ENCODE measurements around the gene FRMPD4.

FRMPD4 gene

DNA sequence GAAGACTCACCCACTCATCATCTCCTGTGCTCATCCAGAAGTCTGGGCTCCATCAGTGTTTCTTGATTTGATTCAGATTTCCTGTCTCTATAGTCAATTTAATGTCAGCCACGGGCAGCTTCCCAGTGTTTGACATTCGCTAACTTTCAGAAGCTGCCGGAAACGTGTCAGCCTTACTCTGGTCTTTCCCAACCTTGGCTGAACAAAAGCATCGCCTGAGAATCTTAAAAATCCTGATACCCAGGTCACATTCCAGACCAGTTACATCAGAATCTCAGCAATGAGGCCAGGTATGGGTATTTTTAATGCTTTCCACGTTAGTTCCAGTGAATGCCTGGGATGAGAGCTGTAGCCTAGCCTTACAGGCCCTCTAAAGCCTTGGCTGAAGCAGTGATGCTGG is 233.8 kb downstream of the FRMPD4 start:
- peaks cover 13% of the 10 kb centered on the region for H3K4me1 ChIP-seq (ENCODE audit: control insufficient read depth, insufficient read depth, low read length)
- no peaks in the 10 kb centered on the region for H3K36me3 ChIP-seq (ENCODE audit: control insufficient read depth, insufficient read depth, low read length, severe bottlenecking)
- no peaks in the 10 kb centered on the region for H3K9me3 ChIP-seq (ENCODE audit: control insufficient read depth, low read length)
- H3K27me3 ChIP-seq (replicated peaks; ENCODE audit: control insufficient read depth, insufficient read depth, low read length) = peaks cover 3% of the 10 kb centered on the region
- no peak overlapping the region for H3K4me3 ChIP-seq (ENCODE audit: low read length)
- H3K9ac ChIP-seq (ENCODE audit: low read length) = no peak overlapping the region
- DNase-seq (ENCODE audit: low read depth) = peak; percentile 47

DNA sequence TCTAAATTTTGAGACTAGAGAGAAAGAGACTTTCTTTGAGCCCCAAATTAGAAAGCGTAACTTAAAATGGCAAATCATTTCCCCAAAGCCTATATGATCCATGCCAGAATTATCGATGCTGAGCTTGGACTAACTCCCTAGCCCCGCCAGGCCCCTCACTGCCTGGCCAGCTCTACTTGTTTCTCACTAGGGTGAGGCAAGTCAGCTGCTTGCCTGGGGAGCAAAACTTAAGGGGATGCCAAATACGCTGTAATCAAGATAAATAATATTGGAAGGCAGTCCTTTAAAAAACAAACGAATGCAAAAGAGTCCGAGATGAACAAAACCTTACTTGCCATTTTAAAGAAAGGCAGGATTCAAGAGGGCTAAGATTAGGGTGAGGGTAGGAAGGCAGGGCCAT is 236.0 kb downstream of the FRMPD4 start:
- H3K9me3 ChIP-seq (ENCODE audit: control insufficient read depth, low read length) = no peaks in the 10 kb centered on the region
- DNase-seq (ENCODE audit: low read depth) = no peak
- H3K4me3 ChIP-seq (ENCODE audit: low read length) = no peak overlapping the region
- H3K4me1 ChIP-seq (ENCODE audit: control insufficient read depth, insufficient read depth, low read length) = peaks cover 21% of the 10 kb centered on the region
- H3K36me3 ChIP-seq (ENCODE audit: control insufficient read depth, insufficient read depth, low read length, severe bottlenecking) = no peaks in the 10 kb centered on the region
- H3K9ac ChIP-seq (ENCODE audit: low read length) = no peak overlapping the region
- no peaks in the 10 kb centered on the region for H3K27me3 ChIP-seq (replicated peaks; ENCODE audit: control insufficient read depth, insufficient read depth, low read length)

DNA sequence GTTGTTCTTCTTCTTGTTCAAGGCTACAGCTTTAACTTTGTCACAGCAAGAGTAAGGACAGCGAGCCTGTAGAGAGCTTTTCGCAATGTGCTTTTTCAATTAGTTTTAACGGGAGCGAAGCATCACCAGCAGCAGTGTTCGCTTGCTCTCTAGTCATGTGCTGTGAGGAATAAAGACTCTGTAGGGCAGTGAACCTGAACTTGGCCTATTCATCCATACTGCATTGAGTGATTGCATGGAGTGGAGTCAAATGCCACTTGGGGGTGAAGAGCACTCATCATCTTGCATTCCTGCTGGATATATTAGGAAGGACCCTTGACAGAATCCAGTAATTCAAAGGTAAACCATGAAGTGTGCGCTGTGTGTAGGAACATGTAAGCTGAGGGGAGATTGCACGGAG is 240.0 kb downstream of the FRMPD4 start:
- H3K27me3 ChIP-seq (replicated peaks; ENCODE audit: control insufficient read depth, insufficient read depth, low read length) = peaks cover 4% of the 10 kb centered on the region
- no peak for DNase-seq (ENCODE audit: low read depth)
- H3K9me3 ChIP-seq (ENCODE audit: control insufficient read depth, low read length) = no peaks in the 10 kb centered on the region
- no peak overlapping the region for H3K4me3 ChIP-seq (ENCODE audit: low read length)
- H3K9ac ChIP-seq (ENCODE audit: low read length) = no peak overlapping the region
- no peaks in the 10 kb centered on the region for H3K36me3 ChIP-seq (ENCODE audit: control insufficient read depth, insufficient read depth, low read length, severe bottlenecking)
- peaks cover 10% of the 10 kb centered on the region for H3K4me1 ChIP-seq (ENCODE audit: control insufficient read depth, insufficient read depth, low read length)

DNA sequence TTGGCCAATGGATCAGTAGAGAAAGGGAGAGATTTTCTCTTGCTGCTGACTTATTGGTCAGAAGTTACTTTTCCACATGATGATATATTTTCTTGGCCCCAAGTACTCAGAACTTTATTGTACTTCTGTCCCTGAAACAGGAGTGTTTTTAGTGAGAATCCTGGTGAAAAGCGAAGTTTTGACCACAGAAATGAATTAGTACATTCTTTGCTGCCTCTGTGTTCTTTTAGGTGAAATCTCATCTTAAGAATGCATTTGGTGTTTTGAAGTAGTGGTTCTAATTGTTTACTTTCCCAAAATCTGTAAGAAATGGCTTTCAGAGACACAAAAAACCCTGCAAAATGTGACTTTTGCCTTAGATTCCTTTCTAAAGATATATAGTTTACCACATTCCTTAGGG is 240.4 kb downstream of the FRMPD4 start:
- peak; percentile 14 for DNase-seq (ENCODE audit: low read depth)
- H3K4me3 ChIP-seq (ENCODE audit: low read length) = no peak overlapping the region
- H3K27me3 ChIP-seq (replicated peaks; ENCODE audit: control insufficient read depth, insufficient read depth, low read length) = peaks cover 4% of the 10 kb centered on the region
- no peaks in the 10 kb centered on the region for H3K36me3 ChIP-seq (ENCODE audit: control insufficient read depth, insufficient read depth, low read length, severe bottlenecking)
- H3K9ac ChIP-seq (ENCODE audit: low read length) = no peak overlapping the region
- peaks cover 10% of the 10 kb centered on the region for H3K4me1 ChIP-seq (ENCODE audit: control insufficient read depth, insufficient read depth, low read length)
- no peaks in the 10 kb centered on the region for H3K9me3 ChIP-seq (ENCODE audit: control insufficient read depth, low read length)

DNA sequence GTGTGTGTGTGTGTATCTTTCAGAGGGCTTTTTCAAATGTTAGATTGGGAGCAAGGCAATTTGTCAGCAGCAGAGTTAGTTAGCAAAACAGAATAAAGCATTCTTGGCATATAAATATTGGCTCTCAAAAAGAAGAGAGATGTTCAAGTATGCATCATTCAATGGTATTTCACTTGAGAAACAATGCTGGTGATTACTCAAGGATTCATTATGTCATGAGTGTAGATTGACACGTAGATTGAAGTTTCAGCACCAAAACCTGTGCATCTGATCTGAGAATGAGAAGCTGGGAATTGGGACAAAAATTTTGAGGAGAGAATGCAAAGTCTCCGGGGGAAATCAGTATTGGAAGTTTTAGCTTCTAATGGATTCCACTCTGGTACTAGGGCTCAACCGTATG is 241.4 kb downstream of the FRMPD4 start:
- Histone ChIP-seq H3K4me1 (ENCODE audit: control insufficient read depth, insufficient read depth, low read length) (peaks cover 10% of the 10 kb centered on the region), H3K9ac (ENCODE audit: low read length) (no peak overlapping the region), H3K27me3 (replicated peaks; ENCODE audit: control insufficient read depth, insufficient read depth, low read length) (peaks cover 4% of the 10 kb centered on the region), H3K36me3 (ENCODE audit: control insufficient read depth, insufficient read depth, low read length, severe bottlenecking) (no peaks in the 10 kb centered on the region), H3K4me3 (ENCODE audit: low read length) (no peak overlapping the region), H3K9me3 (ENCODE audit: control insufficient read depth, low read length) (no peaks in the 10 kb centered on the region)
- DNase-seq (ENCODE audit: low read depth) = peak; percentile 40

DNA sequence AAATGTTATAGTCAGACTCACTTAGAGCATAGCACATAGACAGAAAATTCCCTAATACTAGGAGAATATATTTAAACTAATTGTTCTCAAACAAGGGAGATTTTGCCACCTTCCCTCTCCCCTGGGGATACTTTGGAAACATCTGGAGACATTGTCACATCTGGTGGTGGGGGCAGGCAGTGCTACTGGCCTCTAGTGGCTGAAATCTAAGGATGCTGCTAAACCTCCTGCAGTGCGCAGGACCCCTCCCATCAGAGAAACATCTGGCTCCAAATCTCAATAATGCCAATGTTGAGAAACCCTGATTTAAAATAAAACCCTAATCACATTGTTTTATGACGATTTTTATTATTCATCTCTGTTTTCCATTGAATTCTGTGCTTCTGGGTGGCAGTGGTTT is 244.9 kb downstream of the FRMPD4 start:
- Histone ChIP-seq H3K36me3 (ENCODE audit: control insufficient read depth, insufficient read depth, low read length, severe bottlenecking) (no peaks in the 10 kb centered on the region), H3K9me3 (ENCODE audit: control insufficient read depth, low read length) (no peaks in the 10 kb centered on the region), H3K4me1 (ENCODE audit: control insufficient read depth, insufficient read depth, low read length) (peaks cover 10% of the 10 kb centered on the region), H3K9ac (ENCODE audit: low read length) (no peak overlapping the region), H3K27me3 (replicated peaks; ENCODE audit: control insufficient read depth, insufficient read depth, low read length) (peaks cover 4% of the 10 kb centered on the region), H3K4me3 (ENCODE audit: low read length) (no peak overlapping the region)
- no peak for DNase-seq (ENCODE audit: low read depth)

DNA sequence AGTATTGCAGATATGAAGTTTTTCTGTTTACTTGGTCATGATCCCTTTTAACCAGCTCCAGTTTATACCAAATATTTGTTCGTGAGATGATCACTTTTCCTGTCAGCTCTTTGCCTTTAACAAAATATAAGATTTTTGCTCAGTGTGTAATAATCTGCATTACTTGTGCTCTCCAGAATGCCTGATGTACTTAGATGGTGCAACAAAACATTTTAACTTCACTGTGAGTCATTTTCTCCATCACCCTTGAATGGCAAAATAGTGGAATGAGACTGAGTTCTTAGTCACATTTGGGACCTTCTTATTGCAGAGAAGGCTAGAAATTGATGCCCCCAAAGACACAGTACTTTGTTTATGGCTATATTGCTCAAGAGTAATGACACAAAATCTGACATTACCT is 252.0 kb downstream of the FRMPD4 start:
- no peaks in the 10 kb centered on the region for H3K9me3 ChIP-seq (ENCODE audit: control insufficient read depth, low read length)
- peak; percentile 62 for DNase-seq (ENCODE audit: low read depth)
- H3K9ac ChIP-seq (ENCODE audit: low read length) = no peak overlapping the region
- no peaks in the 10 kb centered on the region for H3K36me3 ChIP-seq (ENCODE audit: control insufficient read depth, insufficient read depth, low read length, severe bottlenecking)
- no peak overlapping the region for H3K4me3 ChIP-seq (ENCODE audit: low read length)
- no peaks in the 10 kb centered on the region for H3K27me3 ChIP-seq (replicated peaks; ENCODE audit: control insufficient read depth, insufficient read depth, low read length)
- peaks cover 7% of the 10 kb centered on the region for H3K4me1 ChIP-seq (ENCODE audit: control insufficient read depth, insufficient read depth, low read length)

DNA sequence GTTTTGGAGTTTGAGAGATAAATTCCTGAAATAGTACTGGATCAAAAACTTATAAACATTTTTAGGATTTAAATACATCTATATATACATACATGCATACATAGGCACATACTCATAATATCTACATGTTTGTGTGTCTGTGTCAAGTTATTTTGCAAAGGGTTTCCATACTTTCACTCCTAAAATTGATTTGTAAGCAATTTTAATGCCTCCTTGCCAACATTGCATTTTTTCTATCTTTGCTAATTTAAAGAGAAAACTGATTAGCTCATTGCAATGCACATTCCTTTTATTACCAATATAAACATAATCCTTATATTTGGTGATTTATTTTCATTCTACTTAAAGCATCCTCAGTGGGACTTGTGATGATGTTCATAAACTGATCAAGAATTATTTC is 258.3 kb downstream of the FRMPD4 start:
- Histone ChIP-seq H3K9me3 (ENCODE audit: control insufficient read depth, low read length) (no peaks in the 10 kb centered on the region), H3K36me3 (ENCODE audit: control insufficient read depth, insufficient read depth, low read length, severe bottlenecking) (no peaks in the 10 kb centered on the region), H3K9ac (ENCODE audit: low read length) (no peak overlapping the region), H3K27me3 (replicated peaks; ENCODE audit: control insufficient read depth, insufficient read depth, low read length) (no peaks in the 10 kb centered on the region), H3K4me1 (ENCODE audit: control insufficient read depth, insufficient read depth, low read length) (no peaks in the 10 kb centered on the region), H3K4me3 (ENCODE audit: low read length) (no peak overlapping the region)
- DNase-seq (ENCODE audit: low read depth) = no peak

DNA sequence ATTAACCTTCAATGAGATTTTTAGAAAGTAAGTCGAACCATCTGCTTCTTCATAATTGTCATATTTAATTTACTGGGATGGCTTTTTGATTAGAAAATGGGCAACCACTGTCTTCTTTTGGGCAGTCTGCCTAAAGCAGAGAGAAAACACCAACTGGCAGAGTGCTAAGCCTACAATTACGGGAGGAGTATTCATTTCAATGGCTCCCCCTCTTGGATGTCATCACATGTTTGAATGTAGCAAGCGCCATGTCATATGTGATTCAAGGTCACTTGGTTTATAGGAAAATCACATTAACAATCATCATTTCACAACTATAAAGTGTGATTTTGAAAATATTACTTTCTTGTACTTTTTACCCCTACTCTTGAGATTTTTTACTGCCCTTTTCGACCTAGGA is 261.9 kb downstream of the FRMPD4 start:
- Histone ChIP-seq H3K36me3 (ENCODE audit: control insufficient read depth, insufficient read depth, low read length, severe bottlenecking) (no peaks in the 10 kb centered on the region), H3K9me3 (ENCODE audit: control insufficient read depth, low read length) (no peaks in the 10 kb centered on the region), H3K27me3 (replicated peaks; ENCODE audit: control insufficient read depth, insufficient read depth, low read length) (no peaks in the 10 kb centered on the region), H3K4me1 (ENCODE audit: control insufficient read depth, insufficient read depth, low read length) (peaks cover 4% of the 10 kb centered on the region), H3K4me3 (ENCODE audit: low read length) (no peak overlapping the region), H3K9ac (ENCODE audit: low read length) (no peak overlapping the region)
- no peak for DNase-seq (ENCODE audit: low read depth)

DNA sequence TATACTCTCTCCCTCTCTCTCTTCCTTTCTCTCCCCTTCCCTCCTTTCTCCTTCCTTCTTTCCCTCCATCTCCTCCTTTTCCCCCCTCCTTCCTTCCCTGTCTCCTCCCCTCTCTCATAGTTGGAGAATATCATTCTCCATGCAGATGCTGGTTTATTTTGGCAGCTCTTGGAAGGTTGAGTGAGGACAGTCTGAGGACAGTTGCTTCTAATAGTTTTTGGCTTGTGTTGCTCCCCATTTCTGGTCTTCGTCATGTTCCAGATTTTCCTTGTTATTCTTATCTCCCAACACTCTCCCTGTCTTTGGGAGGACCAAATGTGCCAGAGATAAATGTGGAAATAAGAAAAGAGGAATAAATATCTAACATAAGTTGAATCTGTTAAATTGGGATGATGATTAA is 263.0 kb downstream of the FRMPD4 start:
- no peak for DNase-seq (ENCODE audit: low read depth)
- no peaks in the 10 kb centered on the region for H3K27me3 ChIP-seq (replicated peaks; ENCODE audit: control insufficient read depth, insufficient read depth, low read length)
- no peak overlapping the region for H3K4me3 ChIP-seq (ENCODE audit: low read length)
- no peaks in the 10 kb centered on the region for H3K36me3 ChIP-seq (ENCODE audit: control insufficient read depth, insufficient read depth, low read length, severe bottlenecking)
- H3K9me3 ChIP-seq (ENCODE audit: control insufficient read depth, low read length) = no peaks in the 10 kb centered on the region
- H3K9ac ChIP-seq (ENCODE audit: low read length) = no peak overlapping the region
- peaks cover 4% of the 10 kb centered on the region for H3K4me1 ChIP-seq (ENCODE audit: control insufficient read depth, insufficient read depth, low read length)

DNA sequence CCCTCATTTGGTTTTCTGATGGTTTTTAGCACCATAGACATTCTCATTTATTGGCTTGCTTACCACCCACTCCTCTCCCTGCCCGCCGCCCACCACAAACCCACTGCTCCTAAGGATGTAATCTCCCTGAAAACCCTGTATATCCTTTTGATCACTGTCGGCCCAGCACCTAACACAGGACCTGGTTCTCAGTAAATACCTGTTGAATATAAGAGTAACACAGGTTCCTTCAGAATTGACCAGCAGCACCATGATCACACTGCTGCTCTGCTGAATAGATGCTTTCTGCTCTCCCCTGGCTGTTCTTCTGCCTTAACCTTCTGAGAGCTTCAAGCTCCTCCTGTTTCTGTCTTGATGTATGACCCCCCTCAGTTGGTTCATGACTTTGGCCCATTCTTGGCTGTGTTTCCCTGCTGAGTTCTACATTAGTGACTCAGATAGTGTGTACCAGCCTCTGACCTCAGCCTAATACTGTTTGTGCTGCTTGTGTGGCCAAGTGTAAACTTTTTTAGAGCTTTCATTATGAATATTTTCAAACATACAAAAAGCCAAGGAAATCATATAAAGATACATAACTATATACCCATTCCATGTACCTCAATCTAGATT is 265.3 kb downstream of the FRMPD4 start:
- Histone ChIP-seq H3K4me1 (ENCODE audit: control insufficient read depth, insufficient read depth, low read length) (peaks cover 4% of the 10 kb centered on the region), H3K36me3 (ENCODE audit: control insufficient read depth, insufficient read depth, low read length, severe bottlenecking) (no peaks in the 10 kb centered on the region), H3K9me3 (ENCODE audit: control insufficient read depth, low read length) (no peaks in the 10 kb centered on the region), H3K27me3 (replicated peaks; ENCODE audit: control insufficient read depth, insufficient read depth, low read length) (no peaks in the 10 kb centered on the region), H3K9ac (ENCODE audit: low read length) (no peak overlapping the region), H3K4me3 (ENCODE audit: low read length) (no peak overlapping the region)
- DNase-seq (ENCODE audit: low read depth) = no peak

DNA sequence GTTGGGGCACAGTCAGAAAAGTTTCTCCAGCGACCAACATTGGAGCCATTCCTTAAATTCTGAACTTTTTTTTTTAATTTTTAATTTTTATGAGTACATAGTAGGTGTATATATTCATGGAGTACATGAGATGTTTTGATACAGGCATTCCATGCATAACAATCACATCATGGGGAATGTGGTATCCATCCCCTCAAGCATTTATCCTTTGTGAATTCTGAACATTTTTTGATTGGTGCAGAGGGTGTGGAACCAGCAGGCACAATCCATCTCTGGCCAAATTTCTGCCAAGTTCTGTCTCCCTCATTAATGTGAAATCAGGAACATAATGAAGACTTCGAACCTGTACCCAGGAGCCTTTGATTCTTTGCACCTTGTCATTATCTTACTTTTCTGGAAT is 267.0 kb downstream of the FRMPD4 start:
- Histone ChIP-seq H3K4me3 (ENCODE audit: low read length) (no peak overlapping the region), H3K36me3 (ENCODE audit: control insufficient read depth, insufficient read depth, low read length, severe bottlenecking) (no peaks in the 10 kb centered on the region), H3K9ac (ENCODE audit: low read length) (no peak overlapping the region), H3K4me1 (ENCODE audit: control insufficient read depth, insufficient read depth, low read length) (peaks cover 4% of the 10 kb centered on the region), H3K9me3 (ENCODE audit: control insufficient read depth, low read length) (no peaks in the 10 kb centered on the region), H3K27me3 (replicated peaks; ENCODE audit: control insufficient read depth, insufficient read depth, low read length) (no peaks in the 10 kb centered on the region)
- DNase-seq (ENCODE audit: low read depth) = peak; percentile 6

Measured in adipocyte (in vitro differentiated cells).